PFSK-1 (cell line): ENCODE results near the gene AP1B1.

Experiments
- FOXP2 ChIP-seq: optimal IDR thresholded peaks from 2 replicates; pipeline ENCODE3; 2011; ENCODE audit warnings: borderline replicate concordance, control low read depth, inconsistent platforms; ENCODE audit not compliant: insufficient read depth; ENCODE audit errors: extremely low read length, extremely low read depth
- POLR2AphosphoS5 ChIP-seq: IDR thresholded peaks from 2 replicates; pipeline ENCODE4 v1.6.1; 2012; ENCODE audit warnings: low read depth, mild to moderate bottlenecking, control low read depth, low read length, moderate library complexity
- TAF1 ChIP-seq: IDR thresholded peaks from 2 replicates; pipeline ENCODE4 v1.6.1; 2012; ENCODE audit warnings: low read length, control low read depth, borderline replicate concordance; ENCODE audit not compliant: insufficient read depth
- TF ChIP-seq, protein P1 (sequence below), 2 experiments: IDR thresholded peaks; 2 replicates each; pipeline versions ENCODE4 v1.6.1 to v1.8.0; 2011 to 2012; ENCODE audit warnings: low read depth in 2 of 2, low read length in 2 of 2, control low read depth in 1 of 2, inconsistent platforms in 1 of 2, mild to moderate bottlenecking in 1 of 2, moderate library complexity in 1 of 2; ENCODE audit not compliant: insufficient read depth in 1 of 2

DNA sequence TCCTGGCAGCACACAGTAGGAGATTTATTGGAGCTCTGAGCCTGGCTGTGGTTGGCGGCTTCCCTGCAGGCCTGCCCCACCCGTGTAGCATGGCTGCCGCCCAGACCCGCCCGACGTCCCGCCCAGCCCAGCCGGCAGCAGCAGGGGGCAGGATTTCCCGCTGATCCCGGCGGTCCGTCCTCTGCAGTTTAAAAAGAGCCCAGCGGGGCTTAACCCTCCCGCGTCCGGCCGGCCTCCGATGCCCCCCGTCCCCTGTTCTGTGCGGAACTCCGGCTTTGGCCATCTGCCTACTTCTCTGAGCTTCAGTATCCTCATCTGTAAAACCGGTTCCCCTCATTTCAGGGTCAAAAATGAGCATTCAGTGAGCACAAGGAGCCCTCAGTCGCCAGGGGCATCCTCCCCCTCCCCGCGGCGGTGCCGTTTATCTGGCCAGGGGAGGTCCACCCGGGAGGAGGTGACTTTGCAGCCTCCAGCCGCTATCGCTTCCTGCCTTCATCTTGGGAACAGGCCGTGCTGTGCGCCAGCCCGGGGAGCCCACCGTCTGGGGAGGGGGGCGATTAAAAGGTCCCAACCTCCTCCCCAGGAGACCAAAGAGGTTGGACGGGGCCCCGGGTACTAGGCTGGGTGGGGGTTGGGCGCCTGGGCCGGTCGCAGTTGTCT is 82.1 kb downstream of the AP1B1 start, which contains the start of gene GAS2L1:
- TF ChIP-seq, protein P1, sequence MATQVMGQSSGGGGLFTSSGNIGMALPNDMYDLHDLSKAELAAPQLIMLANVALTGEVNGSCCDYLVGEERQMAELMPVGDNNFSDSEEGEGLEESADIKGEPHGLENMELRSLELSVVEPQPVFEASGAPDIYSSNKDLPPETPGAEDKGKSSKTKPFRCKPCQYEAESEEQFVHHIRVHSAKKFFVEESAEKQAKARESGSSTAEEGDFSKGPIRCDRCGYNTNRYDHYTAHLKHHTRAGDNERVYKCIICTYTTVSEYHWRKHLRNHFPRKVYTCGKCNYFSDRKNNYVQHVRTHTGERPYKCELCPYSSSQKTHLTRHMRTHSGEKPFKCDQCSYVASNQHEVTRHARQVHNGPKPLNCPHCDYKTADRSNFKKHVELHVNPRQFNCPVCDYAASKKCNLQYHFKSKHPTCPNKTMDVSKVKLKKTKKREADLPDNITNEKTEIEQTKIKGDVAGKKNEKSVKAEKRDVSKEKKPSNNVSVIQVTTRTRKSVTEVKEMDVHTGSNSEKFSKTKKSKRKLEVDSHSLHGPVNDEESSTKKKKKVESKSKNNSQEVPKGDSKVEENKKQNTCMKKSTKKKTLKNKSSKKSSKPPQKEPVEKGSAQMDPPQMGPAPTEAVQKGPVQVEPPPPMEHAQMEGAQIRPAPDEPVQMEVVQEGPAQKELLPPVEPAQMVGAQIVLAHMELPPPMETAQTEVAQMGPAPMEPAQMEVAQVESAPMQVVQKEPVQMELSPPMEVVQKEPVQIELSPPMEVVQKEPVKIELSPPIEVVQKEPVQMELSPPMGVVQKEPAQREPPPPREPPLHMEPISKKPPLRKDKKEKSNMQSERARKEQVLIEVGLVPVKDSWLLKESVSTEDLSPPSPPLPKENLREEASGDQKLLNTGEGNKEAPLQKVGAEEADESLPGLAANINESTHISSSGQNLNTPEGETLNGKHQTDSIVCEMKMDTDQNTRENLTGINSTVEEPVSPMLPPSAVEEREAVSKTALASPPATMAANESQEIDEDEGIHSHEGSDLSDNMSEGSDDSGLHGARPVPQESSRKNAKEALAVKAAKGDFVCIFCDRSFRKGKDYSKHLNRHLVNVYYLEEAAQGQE (IDR thresholded peaks at IDR 0.05; ENCODE audit: insufficient read depth in 1 of 2, low read depth in 2 of 2, low read length in 2 of 2) = no peak
- TF ChIP-seq TAF1 = no peak
- no peak for TF ChIP-seq POLR2AphosphoS5
- peak; percentile 47 for TF ChIP-seq FOXP2
